Rectal smooth muscle tissue (tissue), 1 donor: ENCODE results near the gene NSMF.
"Not testable (repeated sequence)": the region's sequence is repeated elsewhere in the genome, so short reads cannot be mapped to it uniquely, and the experiment has no call there.

Experiments used
- H3K27ac ChIP-seq: one replicate; pipeline ENCODE4 v1.7.0; 2013; ENCODE audit warnings: low read depth, low read length, inconsistent platforms
- H3K27me3 ChIP-seq: one replicate; pipeline ENCODE4 v1.7.0; 2013; ENCODE audit warnings: low read length; ENCODE audit not compliant: control insufficient read depth, insufficient read depth
- H3K36me3 ChIP-seq: one replicate; pipeline ENCODE4 v1.7.0; 2013; ENCODE audit warnings: low read length; ENCODE audit not compliant: control insufficient read depth, insufficient read depth
- H3K4me1 ChIP-seq: one replicate; pipeline ENCODE4 v1.7.0; 2013; ENCODE audit warnings: low read length; ENCODE audit not compliant: control insufficient read depth, insufficient read depth
- H3K4me3 ChIP-seq: one replicate; pipeline ENCODE4 v1.7.0; 2013; ENCODE audit warnings: low read length
- H3K9ac ChIP-seq: one replicate; pipeline ENCODE4 v1.7.0; 2013; ENCODE audit warnings: low read length

The NSMF gene

DNA sequence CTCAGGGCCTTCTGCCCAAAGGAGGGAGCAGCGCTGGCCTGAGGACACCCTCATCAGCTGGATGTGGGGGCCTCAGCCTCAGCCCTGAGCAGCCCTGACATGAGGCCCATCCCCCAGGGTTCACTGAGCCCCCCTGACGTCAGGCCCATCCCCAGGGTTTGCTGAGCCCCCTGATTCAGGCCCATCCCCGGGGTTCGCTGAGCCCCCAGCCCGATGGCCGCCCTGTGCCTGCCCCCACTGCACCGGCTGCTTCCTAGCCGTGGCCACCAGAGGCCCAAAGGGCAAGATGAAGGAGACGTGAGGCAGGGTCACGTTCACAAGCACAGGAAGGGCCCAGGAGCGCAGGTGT, 19.5 kb upstream of the NSMF start:
- Histone ChIP-seq H3K9ac (no peak overlapping the region), H3K27me3 (no peaks in the 10 kb centered on the region), H3K36me3 (no peaks in the 10 kb centered on the region), H3K4me1 (peaks cover 2% of the 10 kb centered on the region), H3K27ac (no peak overlapping the region), H3K4me3 (no peak overlapping the region)

DNA sequence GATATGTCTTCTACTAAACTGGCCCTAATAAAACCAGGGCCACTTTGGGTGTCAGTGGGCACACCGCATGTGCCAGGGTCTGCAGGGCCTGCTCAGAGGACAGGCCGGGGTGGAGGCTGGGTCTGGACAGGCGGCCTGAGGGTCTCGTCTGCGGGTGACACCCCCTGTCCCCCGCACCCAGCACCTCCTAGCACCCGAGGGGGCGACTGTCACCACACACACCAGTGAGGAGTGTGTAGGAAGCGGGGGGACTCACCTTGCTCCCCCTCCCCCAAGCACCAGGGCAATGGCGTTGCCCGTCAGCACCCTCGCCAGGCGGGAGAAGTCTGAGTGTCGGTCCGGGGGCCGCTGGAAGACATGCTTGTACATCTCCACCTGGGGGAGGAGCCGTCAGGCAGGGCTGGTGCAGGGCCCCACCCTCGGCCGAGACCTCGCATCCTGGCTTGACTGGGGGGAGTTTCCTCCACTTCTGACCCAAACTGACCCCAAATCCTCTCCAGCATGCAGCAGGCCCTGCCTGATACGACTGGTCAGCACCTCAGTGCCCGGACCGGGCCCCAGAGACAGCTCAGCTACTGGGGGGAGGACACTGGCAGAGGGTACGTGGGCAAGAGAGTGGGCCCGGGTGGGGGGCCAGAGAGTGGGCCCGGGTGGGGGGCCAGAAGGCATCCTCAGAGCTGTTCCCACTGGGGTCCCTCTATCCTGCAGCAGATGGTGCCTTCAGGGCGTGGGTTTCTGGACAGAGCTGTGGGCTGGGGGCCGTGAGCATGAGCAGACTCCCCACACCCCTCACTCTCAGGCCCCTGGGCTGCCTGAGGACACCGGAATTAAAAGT, 18.9 kb upstream of the NSMF start:
- H3K9ac ChIP-seq: no peak overlapping the region
- H3K4me3 ChIP-seq: no peak overlapping the region
- no peaks in the 10 kb centered on the region for H3K36me3 ChIP-seq
- peaks cover 2% of the 10 kb centered on the region for H3K4me1 ChIP-seq
- no peaks in the 10 kb centered on the region for H3K27me3 ChIP-seq
- no peak overlapping the region for H3K27ac ChIP-seq

DNA sequence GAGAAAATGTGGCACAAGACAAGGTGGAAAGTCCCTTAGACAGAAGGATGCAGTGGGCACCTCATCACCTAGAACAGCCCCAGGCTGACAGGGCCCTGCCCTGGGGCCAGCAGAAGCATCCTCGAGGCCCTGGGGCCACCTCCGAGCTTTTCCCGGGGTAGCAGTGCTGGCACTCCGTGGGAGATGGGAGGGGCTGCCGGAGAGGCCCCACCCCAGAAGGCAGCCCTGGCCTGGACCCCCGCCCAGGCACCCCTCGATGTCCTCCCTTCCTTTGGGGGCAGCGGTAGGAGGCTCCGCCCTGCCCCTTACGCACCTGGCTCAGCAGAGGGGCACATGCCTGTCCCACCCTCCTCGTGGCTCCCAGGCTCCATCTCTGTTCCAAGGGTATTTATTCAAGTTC, 17.7 kb upstream of the NSMF start:
- H3K27me3 ChIP-seq: no peaks in the 10 kb centered on the region
- no peaks in the 10 kb centered on the region for H3K4me1 ChIP-seq
- no peak overlapping the region for H3K9ac ChIP-seq
- H3K27ac ChIP-seq: no peak overlapping the region
- no peaks in the 10 kb centered on the region for H3K36me3 ChIP-seq
- H3K4me3 ChIP-seq: no peak overlapping the region

DNA sequence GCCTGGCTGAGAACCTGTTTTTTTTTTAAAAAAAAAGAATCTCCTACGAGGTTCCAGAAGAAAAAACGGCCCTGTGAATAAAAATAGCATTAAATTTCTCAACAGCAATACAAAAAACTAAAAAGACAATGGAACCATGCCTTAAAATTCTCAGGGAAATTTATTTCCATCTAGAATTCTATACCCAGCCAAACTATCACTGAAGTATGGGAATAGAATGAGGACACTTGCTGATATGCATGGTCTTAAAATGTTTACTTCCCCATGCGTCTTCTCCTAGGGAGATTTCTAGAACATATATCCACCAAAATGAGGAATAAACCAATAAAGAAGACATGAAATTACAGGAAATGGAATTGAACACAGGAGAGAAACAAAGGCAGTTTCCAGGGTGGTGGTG, 16.5 kb upstream of the NSMF start:
- Histone ChIP-seq H3K4me1 (no peaks in the 10 kb centered on the region), H3K36me3 (no peaks in the 10 kb centered on the region), H3K27me3 (no peaks in the 10 kb centered on the region), H3K27ac (no peak overlapping the region), H3K4me3 (no peak overlapping the region), H3K9ac (no peak overlapping the region)

DNA sequence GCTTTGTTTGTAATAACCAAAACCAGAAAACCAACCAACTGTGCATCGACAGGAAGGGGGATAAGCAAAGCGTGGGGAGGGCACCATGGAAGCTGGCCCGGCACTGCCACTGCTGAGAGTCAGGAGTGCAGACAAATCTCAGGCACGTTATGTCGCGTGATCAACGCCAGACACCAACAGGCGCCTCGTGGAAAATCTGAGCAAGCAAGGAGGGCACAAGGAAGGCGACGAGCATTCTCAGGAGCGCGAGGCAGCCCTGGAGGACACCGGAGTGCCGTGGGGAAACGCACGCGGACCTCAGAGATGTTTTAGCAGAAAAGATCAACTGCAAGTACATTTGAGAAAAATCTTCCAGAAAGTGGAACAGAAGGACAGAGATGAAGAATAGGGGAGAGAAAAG, 15.1 kb upstream of the NSMF start:
- Histone ChIP-seq H3K4me1 (no peaks in the 10 kb centered on the region), H3K27me3 (no peaks in the 10 kb centered on the region), H3K4me3 (no peak overlapping the region), H3K36me3 (no peaks in the 10 kb centered on the region), H3K27ac (no peak overlapping the region), H3K9ac (no peak overlapping the region)

DNA sequence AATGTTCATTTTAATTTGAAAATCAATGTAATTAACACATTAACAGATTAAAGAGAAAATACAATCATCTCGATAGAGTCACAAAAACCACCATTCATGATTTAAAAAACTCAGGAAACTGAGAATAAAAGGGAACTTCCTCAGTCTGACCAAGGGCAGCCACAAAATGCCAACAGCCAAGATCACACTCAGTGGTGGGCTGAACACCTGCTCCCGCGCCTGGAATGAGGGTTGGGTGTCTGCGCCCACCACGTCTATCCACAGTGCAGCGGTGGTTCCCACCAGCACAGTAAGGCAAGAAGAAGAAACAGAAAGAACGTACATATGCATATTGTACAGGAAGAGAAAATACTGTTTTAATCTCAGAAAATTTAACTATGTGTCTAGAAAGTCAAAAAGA, 11.7 kb upstream of the NSMF start:
- H3K27me3 ChIP-seq: no peaks in the 10 kb centered on the region
- H3K27ac ChIP-seq: no peak overlapping the region
- no peaks in the 10 kb centered on the region for H3K4me1 ChIP-seq
- no peak overlapping the region for H3K9ac ChIP-seq
- no peaks in the 10 kb centered on the region for H3K36me3 ChIP-seq
- no peak overlapping the region for H3K4me3 ChIP-seq

DNA sequence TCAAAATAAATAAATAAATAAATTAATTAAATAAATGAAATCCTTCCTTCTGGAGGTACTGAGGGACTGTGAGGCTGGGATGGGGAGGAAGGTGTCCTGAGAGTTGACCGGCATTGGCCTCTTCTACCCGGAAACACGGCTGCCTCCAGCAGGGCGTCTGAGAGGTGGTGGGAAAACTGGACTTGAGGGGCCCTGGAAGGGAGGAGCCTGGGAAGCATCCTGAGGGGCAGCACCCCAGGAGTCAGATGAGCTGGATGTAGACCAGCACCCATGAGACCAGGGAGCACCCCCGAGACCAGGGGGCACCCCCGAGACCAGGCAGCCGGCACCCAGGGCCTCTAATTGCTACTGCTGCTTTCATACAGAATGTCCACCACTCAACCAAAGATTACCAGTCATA, 8.8 kb upstream of the NSMF start:
- H3K4me3 ChIP-seq: no peak overlapping the region
- H3K4me1 ChIP-seq: no peaks in the 10 kb centered on the region
- H3K36me3 ChIP-seq: no peaks in the 10 kb centered on the region
- no peak overlapping the region for H3K27ac ChIP-seq
- no peak overlapping the region for H3K9ac ChIP-seq
- no peaks in the 10 kb centered on the region for H3K27me3 ChIP-seq

DNA sequence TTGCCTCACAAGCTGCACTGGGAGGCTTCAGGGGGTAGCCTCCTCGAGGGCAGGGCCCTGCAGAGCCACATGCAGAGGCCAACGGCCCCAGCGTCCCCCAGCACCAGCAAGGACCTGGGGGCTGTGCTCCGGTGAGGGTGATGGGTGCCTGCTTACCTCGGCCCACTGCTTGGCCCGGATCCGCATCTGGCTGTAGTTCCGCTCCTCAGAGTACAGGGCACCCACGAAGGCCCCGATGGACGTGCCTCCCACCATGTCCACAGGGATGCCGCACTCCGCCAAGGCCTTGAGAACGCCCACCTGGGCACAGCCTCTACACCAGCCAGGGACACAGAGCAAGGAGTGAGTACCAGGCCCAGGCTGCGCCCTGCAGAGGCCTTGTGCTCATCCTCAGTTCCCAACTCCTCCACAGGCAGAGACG, 8.0 kb upstream of the NSMF start:
- no peak overlapping the region for H3K4me3 ChIP-seq
- no peaks in the 10 kb centered on the region for H3K27me3 ChIP-seq
- no peaks in the 10 kb centered on the region for H3K4me1 ChIP-seq
- no peak overlapping the region for H3K27ac ChIP-seq
- no peaks in the 10 kb centered on the region for H3K36me3 ChIP-seq
- no peak overlapping the region for H3K9ac ChIP-seq

DNA sequence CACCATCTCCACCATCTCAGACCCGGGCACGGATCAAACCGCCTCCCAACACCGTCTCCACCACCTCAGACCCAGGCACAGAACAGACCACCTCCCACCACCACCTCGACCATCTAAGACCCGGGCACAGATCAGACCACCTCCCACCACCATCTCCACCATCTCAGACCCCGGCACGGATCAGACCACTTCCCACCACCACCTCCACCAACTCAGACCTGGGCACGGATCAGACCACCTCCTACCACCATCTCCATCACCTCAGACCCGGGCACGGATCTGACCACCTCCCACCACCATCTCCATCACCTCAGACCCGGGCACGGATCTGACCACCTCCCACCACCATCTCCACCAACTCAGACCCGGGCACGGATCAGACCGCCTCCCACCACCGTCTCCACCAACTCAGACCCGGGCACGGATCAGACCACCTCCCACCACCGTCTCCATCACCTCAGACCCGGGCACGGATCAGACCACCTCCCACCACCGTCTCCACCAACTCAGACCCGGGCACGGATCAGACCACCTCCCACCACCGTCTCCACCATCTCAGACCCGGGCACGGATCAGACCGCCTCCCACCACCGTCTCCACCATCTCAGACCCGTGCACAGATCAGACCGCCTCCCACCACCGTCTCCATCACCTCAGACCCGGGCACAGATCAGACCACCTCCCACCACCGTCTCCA, 7.4 kb upstream of the NSMF start:
- H3K27me3 ChIP-seq, H3K27ac ChIP-seq, H3K4me1 ChIP-seq, H3K9ac ChIP-seq, H3K4me3 ChIP-seq, H3K36me3 ChIP-seq: not testable (repeated sequence)

DNA sequence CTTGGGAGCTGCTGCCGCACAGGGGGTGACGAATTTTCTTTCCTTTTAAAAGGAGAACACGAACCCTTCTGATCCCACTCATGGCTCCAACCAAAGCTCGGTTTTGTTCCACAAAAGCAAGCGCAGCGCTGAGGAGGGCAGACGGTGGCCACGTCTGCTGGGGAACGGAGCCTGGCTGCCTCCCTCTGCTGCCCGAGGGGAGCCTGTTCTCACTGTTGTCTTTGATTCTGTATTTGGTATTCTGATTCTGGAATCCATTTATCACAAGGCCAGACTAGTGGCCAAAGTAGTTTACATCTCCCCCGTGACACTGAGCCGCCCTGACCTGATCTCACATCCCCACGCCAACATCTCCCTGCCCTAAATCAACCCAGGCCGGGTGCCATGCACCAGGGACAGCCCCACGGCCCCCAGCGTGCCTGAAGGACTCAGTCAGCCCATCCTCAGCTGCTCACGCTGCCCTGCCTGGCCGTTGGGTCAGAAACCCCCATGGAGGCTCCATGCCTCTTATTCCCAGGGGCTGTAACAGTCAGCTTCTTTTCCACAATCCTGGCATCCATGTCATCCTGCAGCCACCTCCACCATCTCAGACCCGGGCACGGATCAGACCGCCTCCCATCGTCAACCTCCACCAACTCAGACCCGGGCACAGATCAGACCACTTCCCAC, 6.7 kb upstream of the NSMF start:
- H3K9ac ChIP-seq: no peak overlapping the region
- no peak overlapping the region for H3K4me3 ChIP-seq
- H3K27me3 ChIP-seq: no peaks in the 10 kb centered on the region
- H3K4me1 ChIP-seq: no peaks in the 10 kb centered on the region
- H3K36me3 ChIP-seq: no peaks in the 10 kb centered on the region
- no peak overlapping the region for H3K27ac ChIP-seq

DNA sequence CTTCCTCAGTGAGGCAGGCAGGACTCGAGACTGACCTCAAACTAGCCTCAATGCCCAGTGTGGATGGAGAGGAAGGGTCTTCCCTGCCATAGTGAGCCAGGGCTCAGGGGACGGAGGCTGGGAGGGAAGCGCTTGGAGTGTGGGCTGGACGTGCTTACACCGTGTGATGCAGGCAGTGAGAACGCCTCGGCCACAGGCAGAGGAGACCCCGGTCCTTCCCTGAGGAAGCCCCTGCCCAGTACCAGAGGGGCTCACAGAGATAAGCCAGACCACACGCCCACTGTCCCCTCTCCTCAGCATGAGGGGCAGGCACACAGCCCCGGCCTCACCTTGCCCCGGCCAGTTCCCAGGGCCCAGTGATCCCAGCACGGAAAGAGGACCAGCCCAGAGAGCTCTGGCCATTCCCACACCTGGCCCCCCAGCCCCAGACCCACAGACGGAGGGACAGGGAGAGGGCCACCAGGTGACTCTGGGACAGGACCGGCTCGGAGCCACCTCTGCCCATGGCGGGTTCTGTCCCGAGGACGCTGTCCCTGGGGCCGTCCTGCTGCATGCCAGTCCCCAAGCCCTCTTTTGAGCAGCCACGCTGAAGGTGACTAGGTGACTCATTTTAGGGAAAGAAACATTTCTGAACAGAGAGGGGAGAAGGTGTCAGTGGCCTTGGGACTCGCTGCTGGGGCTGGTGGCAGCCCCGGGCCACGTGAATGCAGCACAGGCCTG, 6.0 kb upstream of the NSMF start:
- H3K27ac ChIP-seq: no peak overlapping the region
- H3K9ac ChIP-seq: no peak overlapping the region
- no peak overlapping the region for H3K4me3 ChIP-seq
- no peaks in the 10 kb centered on the region for H3K27me3 ChIP-seq
- no peaks in the 10 kb centered on the region for H3K36me3 ChIP-seq
- no peaks in the 10 kb centered on the region for H3K4me1 ChIP-seq

DNA sequence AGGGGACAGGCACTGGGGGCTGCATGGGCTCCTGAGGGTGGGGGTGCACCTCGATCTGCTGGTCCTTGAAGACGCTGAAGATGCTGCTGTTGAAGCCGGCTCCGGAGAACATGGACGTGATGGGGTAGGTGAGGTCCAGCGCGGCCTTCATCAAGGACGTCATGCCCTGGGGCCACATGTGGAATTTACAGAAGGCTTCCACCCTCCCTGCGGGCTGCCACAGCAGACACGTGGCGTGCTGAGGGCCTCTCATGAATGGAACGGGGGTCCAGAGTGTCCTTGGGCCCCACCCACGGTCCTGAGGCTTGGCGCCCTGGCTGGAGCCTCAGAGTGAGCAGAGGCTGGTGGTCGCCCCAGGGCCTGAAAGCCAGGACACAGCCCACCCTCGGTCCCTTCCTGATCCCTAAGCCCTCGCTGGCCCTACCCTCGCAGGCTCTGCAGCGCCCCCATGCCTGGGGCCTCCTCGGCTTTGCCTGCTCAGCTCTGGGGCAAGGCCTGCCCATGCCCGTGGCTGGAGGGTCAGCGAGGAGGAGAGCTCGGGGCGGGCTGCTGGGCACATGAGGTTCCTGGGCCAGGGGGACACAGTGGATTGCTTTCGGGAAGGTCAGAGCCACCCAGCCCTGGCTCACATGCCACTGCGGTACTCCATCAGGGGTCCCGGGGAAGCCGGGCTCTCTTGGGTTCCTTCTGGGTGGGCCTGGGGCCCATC, 5.3 kb upstream of the NSMF start:
- Histone ChIP-seq H3K4me1 (no peaks in the 10 kb centered on the region), H3K36me3 (no peaks in the 10 kb centered on the region), H3K9ac (no peak overlapping the region), H3K27me3 (no peaks in the 10 kb centered on the region), H3K4me3 (no peak overlapping the region), H3K27ac (no peak overlapping the region)
